SK-N-SH treated with all-trans-retinoic acid at 6 μM for 48 hours (cell line): ENCODE measurements around the gene ASTN1.

Source experiments
- ATAC-seq: fragments of 200-7000 bp; cut with Tn5 transposase; 3 replicates; pipeline ENCODE4 v1.9.1; 2020; ENCODE audit warnings: mild to moderate bottlenecking, moderate library complexity
- ARNTL ChIP-seq: fragments of 450-650 bp; formaldehyde crosslinking; IDR thresholded peaks from 2 replicates; pipeline ENCODE4 v1.5.0; 2020; ENCODE audit warnings: low read depth, mild to moderate bottlenecking, moderate library complexity, borderline replicate concordance
- BACH2 ChIP-seq: fragments of 250-450 bp; sonication (Bioruptor Pico); IDR thresholded peaks from 2 replicates; pipeline ENCODE4 v1.9.0; 2021; ENCODE audit warnings: mild to moderate bottlenecking, borderline replicate concordance
- CSDC2 ChIP-seq: fragments of 250-450 bp; sonication (Bioruptor Pico); IDR thresholded peaks from 2 replicates; pipeline ENCODE4 v1.5.0; 2020; ENCODE audit warnings: mild to moderate bottlenecking, moderate library complexity
- ESRRG ChIP-seq: fragments of 250-450 bp; sonication (Bioruptor Pico); IDR thresholded peaks from 2 replicates; pipeline ENCODE4 v1.6.1; 2021; ENCODE audit warnings: mild to moderate bottlenecking
- GLIS3 ChIP-seq: fragments of 250-450 bp; sonication (Bioruptor Pico); IDR thresholded peaks from 2 replicates; pipeline ENCODE4 v1.5.0; 2020; ENCODE audit warnings: mild to moderate bottlenecking, moderate library complexity
- ISL1 ChIP-seq: fragments of 250-450 bp; sonication (Bioruptor Pico); IDR thresholded peaks from 2 replicates; pipeline ENCODE4 v2.1.2; 2022; ENCODE audit warnings: mild to moderate bottlenecking, moderate library complexity
- OSR1 ChIP-seq: fragments of 250-450 bp; sonication (Bioruptor Pico); IDR thresholded peaks from 2 replicates; pipeline ENCODE4 v1.8.0; 2022; ENCODE audit warnings: moderate library complexity, mild to moderate bottlenecking, inconsistent platforms
- PPARA ChIP-seq: fragments of 250-450 bp; sonication (Bioruptor Pico); IDR thresholded peaks from 2 replicates; pipeline ENCODE4 v1.5.0; 2020; ENCODE audit warnings: mild to moderate bottlenecking, borderline replicate concordance
- RARB ChIP-seq: fragments of 250-450 bp; sonication (Bioruptor Pico); IDR thresholded peaks from 2 replicates; pipeline ENCODE4 v1.8.0; 2021; ENCODE audit warnings: mild to moderate bottlenecking, moderate library complexity
- SNAI2 ChIP-seq: fragments of 250-450 bp; sonication (Bioruptor Pico); IDR thresholded peaks from 2 replicates; pipeline ENCODE4 v1.5.0; 2020; ENCODE audit warnings: mild to moderate bottlenecking, moderate library complexity
- TCF4 ChIP-seq: fragments of 250-450 bp; sonication (Bioruptor Pico); IDR thresholded peaks from 2 replicates; pipeline ENCODE4 v1.8.0; 2021; ENCODE audit warnings: mild to moderate bottlenecking, moderate library complexity, borderline replicate concordance
- TOX ChIP-seq: fragments of 250-450 bp; sonication (Bioruptor Pico); IDR thresholded peaks from 2 replicates; pipeline ENCODE4 v1.8.0; 2021; ENCODE audit warnings: mild to moderate bottlenecking, moderate library complexity, borderline replicate concordance
- ZC3H10 ChIP-seq: fragments of 250-450 bp; sonication (Bioruptor Pico); IDR thresholded peaks from 2 replicates; pipeline ENCODE4 v1.5.1; 2021; ENCODE audit warnings: mild to moderate bottlenecking, moderate library complexity
- ZFP3 ChIP-seq: fragments of 250-450 bp; sonication (Bioruptor Pico); IDR thresholded peaks from 2 replicates; pipeline ENCODE4 v1.5.0; 2020; ENCODE audit warnings: mild to moderate bottlenecking, moderate library complexity
- ZFP30 ChIP-seq: fragments of 450-650 bp; formaldehyde crosslinking; IDR thresholded peaks from 2 replicates; pipeline ENCODE4 v1.5.0; 2022; ENCODE audit warnings: mild to moderate bottlenecking, moderate library complexity
- ZNF565 ChIP-seq: fragments of 450-650 bp; formaldehyde crosslinking; conservative IDR thresholded peaks from 2 replicates; pipeline ENCODE4 v1.5.0; 2020; ENCODE audit warnings: low read depth, mild to moderate bottlenecking, moderate library complexity
- ZNF70 ChIP-seq: fragments of 450-650 bp; formaldehyde crosslinking; IDR thresholded peaks from 2 replicates; pipeline ENCODE4 v1.5.0; 2020; ENCODE audit warnings: mild to moderate bottlenecking, moderate library complexity
- ZNF8 ChIP-seq: fragments of 450-650 bp; formaldehyde crosslinking; IDR thresholded peaks from 2 replicates; pipeline ENCODE4 v1.5.0; 2020; ENCODE audit warnings: mild to moderate bottlenecking, moderate library complexity
- TF ChIP-seq, protein P1 (sequence below): fragments of 250-450 bp; sonication (Bioruptor Pico); IDR thresholded peaks from 2 replicates; pipeline ENCODE4 v1.8.0; 2021; ENCODE audit warnings: low read depth, mild to moderate bottlenecking, moderate library complexity, borderline replicate concordance
- TF ChIP-seq, protein P2 (sequence below): fragments of 250-450 bp; sonication (Bioruptor Pico); IDR thresholded peaks from 2 replicates; pipeline ENCODE4 v1.5.1; 2021; ENCODE audit warnings: mild to moderate bottlenecking, moderate library complexity
- TF ChIP-seq, protein P3 (sequence below): fragments of 250-450 bp; sonication (Bioruptor Pico); IDR thresholded peaks from 2 replicates; pipeline ENCODE4 v1.8.0; 2020; ENCODE audit warnings: mild to moderate bottlenecking, moderate library complexity, borderline replicate concordance
- TF ChIP-seq, protein P4 (sequence below): fragments of 250-450 bp; sonication (Bioruptor Pico); IDR thresholded peaks from 2 replicates; pipeline ENCODE4 v1.5.1; 2020; ENCODE audit warnings: low read depth, mild to moderate bottlenecking, moderate library complexity

ASTN1 gene

DNA sequence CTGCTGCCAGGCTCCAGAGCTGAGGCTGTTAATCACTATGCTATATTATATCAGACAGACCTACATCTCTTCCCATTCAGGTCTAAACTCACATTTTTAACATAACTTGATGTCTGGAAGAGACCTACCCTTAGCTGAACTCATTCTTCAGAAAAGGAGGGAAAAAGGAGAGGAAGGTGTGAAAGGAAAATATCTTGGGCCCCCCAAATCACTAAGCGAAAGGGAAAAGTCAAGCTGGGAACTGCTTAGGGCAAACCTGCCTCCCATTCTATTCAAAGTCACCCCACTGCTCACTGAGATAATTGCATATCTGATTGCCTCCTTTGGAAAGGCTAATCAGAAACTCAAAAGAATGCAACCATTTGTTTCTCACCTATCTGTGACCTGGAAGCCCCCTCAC lies 222.2 kb downstream of the ASTN1 start (continued):
- TF ChIP-seq, protein P1, sequence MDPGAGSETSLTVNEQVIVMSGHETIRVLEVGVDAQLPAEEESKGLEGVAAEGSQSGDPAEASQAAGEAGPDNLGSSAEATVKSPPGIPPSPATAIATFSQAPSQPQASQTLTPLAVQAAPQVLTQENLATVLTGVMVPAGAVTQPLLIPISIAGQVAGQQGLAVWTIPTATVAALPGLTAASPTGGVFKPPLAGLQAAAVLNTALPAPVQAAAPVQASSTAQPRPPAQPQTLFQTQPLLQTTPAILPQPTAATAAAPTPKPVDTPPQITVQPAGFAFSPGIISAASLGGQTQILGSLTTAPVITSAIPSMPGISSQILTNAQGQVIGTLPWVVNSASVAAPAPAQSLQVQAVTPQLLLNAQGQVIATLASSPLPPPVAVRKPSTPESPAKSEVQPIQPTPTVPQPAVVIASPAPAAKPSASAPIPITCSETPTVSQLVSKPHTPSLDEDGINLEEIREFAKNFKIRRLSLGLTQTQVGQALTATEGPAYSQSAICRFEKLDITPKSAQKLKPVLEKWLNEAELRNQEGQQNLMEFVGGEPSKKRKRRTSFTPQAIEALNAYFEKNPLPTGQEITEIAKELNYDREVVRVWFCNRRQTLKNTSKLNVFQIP (CRISPR knock-in tag), result no peak
- TF ChIP-seq SNAI2 (no peak), ZC3H10 (no peak), ARNTL (CRISPR knock-in tag) (no peak), BACH2 (CRISPR knock-in tag) (no peak), ZFP30 (CRISPR knock-in tag) (no peak)

DNA sequence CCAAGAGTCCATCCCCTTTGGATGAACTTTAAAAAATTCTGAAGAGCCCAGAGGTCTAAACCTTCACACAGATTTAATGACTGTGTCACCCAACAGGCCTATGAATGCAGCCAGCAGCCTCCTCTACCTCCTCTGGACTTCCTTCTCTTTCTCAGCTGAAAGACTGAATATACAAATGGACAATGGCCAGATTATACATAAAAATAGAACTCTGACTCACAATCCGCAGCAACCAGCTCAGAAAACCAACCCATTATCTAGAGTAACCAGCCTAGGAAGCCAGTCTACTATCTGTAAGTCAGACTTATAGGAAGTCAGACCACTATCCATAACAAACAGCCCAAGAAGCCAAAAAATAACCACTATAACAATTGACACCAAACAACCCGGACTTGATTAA lies 224.5 kb downstream of the ASTN1 start:
- no peak for TF ChIP-seq SNAI2
- TF ChIP-seq ESRRG (CRISPR knock-in tag), result no peak
- TF ChIP-seq, protein P1 (CRISPR knock-in tag), result no peak
- TF ChIP-seq ZFP30 (CRISPR knock-in tag), result no peak
- TF ChIP-seq ZFP3 (CRISPR knock-in tag), result no peak
- no peak for TF ChIP-seq ZC3H10
- TF ChIP-seq OSR1, result no peak
- TF ChIP-seq ISL1 (CRISPR knock-in tag), result no peak
- no peak for TF ChIP-seq ZNF8 (CRISPR knock-in tag)
- no peak for TF ChIP-seq ZNF565 (CRISPR knock-in tag)
- TF ChIP-seq GLIS3, result no peak
- TF ChIP-seq PPARA (CRISPR knock-in tag), result no peak
- TF ChIP-seq RARB, result no peak
- no peak for TF ChIP-seq TOX (CRISPR knock-in tag)
- no peak for TF ChIP-seq BACH2 (CRISPR knock-in tag)

DNA sequence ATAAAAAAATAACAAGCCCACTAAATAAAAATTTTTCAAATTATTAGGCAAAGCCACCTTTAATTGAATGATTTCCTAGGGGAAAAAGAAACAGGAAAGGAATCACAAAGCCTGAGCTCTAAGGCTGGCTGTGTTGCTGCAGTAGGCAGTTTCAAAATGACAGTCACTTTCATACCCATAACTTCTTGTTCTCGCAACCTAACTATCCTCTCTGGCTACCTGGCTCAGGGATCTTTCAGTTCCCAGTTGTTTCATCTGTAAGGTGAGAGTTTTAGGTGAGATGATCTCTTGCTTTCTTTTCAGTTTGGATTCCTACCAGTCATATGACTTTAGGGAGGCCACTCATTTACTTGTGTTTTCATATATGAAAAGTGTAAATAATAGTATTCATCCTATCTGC lies 226.1 kb downstream of the ASTN1 start:
- TF ChIP-seq, protein P2, sequence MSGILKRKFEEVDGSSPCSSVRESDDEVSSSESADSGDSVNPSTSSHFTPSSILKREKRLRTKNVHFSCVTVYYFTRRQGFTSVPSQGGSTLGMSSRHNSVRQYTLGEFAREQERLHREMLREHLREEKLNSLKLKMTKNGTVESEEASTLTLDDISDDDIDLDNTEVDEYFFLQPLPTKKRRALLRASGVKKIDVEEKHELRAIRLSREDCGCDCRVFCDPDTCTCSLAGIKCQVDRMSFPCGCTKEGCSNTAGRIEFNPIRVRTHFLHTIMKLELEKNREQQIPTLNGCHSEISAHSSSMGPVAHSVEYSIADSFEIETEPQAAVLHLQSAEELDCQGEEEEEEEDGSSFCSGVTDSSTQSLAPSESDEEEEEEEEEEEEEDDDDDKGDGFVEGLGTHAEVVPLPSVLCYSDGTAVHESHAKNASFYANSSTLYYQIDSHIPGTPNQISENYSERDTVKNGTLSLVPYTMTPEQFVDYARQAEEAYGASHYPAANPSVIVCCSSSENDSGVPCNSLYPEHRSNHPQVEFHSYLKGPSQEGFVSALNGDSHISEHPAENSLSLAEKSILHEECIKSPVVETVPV (CRISPR knock-in tag), result no peak
- TF ChIP-seq TOX (CRISPR knock-in tag) (no peak), ESRRG (CRISPR knock-in tag) (no peak), ZFP3 (CRISPR knock-in tag) (no peak)
- ATAC-seq, result no peak

More for the DNA sequence above, 224.5 kb downstream of the ASTN1 start:
- ATAC-seq, result no peak

DNA sequence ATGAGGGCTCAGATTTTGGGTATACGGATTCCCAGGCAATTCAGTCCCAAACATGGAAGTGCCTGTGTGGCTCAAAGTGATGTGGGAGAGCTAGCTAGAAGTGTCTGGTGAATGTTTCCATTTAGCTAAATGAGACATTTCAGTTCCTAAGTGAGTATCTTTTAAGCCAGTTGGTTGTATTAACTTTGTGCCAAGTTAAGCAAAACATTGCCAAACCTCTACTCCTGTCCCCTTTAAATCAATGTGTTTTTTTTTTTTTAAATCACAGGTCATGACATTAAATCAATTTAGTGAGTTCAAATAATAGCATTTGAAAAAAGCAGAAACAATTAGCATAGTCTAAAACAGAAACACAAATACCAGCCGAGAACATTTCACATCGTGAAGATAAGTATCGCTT lies 230.1 kb downstream of the ASTN1 start:
- no peak for TF ChIP-seq ESRRG (CRISPR knock-in tag)
- TF ChIP-seq BACH2 (CRISPR knock-in tag), result no peak
- TF ChIP-seq, protein P2 (CRISPR knock-in tag), result no peak
- TF ChIP-seq PPARA (CRISPR knock-in tag), result no peak
- TF ChIP-seq TOX (CRISPR knock-in tag), result no peak
- TF ChIP-seq TCF4 (CRISPR knock-in tag), result no peak
- TF ChIP-seq ZNF8 (CRISPR knock-in tag), result no peak
- TF ChIP-seq, protein P3, sequence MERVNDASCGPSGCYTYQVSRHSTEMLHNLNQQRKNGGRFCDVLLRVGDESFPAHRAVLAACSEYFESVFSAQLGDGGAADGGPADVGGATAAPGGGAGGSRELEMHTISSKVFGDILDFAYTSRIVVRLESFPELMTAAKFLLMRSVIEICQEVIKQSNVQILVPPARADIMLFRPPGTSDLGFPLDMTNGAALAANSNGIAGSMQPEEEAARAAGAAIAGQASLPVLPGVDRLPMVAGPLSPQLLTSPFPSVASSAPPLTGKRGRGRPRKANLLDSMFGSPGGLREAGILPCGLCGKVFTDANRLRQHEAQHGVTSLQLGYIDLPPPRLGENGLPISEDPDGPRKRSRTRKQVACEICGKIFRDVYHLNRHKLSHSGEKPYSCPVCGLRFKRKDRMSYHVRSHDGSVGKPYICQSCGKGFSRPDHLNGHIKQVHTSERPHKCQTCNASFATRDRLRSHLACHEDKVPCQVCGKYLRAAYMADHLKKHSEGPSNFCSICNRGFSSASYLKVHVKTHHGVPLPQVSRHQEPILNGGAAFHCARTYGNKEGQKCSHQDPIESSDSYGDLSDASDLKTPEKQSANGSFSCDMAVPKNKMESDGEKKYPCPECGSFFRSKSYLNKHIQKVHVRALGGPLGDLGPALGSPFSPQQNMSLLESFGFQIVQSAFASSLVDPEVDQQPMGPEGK (CRISPR knock-in tag), result no peak
- no peak for TF ChIP-seq CSDC2 (CRISPR knock-in tag)
- no peak for TF ChIP-seq RARB
- TF ChIP-seq ZNF70 (CRISPR knock-in tag), result no peak
- TF ChIP-seq ZC3H10, result no peak
- no peak for TF ChIP-seq SNAI2
- TF ChIP-seq, protein P4, sequence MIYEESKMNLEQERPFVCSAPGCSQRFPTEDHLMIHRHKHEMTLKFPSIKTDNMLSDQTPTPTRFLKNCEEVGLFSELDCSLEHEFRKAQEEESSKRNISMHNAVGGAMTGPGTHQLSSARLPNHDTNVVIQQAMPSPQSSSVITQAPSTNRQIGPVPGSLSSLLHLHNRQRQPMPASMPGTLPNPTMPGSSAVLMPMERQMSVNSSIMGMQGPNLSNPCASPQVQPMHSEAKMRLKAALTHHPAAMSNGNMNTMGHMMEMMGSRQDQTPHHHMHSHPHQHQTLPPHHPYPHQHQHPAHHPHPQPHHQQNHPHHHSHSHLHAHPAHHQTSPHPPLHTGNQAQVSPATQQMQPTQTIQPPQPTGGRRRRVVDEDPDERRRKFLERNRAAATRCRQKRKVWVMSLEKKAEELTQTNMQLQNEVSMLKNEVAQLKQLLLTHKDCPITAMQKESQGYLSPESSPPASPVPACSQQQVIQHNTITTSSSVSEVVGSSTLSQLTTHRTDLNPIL (CRISPR knock-in tag), result no peak
- no peak for TF ChIP-seq GLIS3
- no peak for TF ChIP-seq ZFP3 (CRISPR knock-in tag)
- TF ChIP-seq ZFP30 (CRISPR knock-in tag), result no peak
- no peak for ATAC-seq
